GM18858 (cell line): Measurements from ENCODE around the gene A2M.

ENCODE experiments used
- ATAC-seq: cut with Tn5 transposase; IDR thresholded peaks from one replicate; pipeline ENCODE4 v1.9.1; 2021; ENCODE audit not compliant: unreplicated experiment

The A2M gene

GRCh38 chr12:9122091-9122609, 6.4 kb upstream of the A2M start:
- no peak for ATAC-seq

GRCh38 chr12:9120487-9121184, 4.9 kb upstream of the A2M start:
- ATAC-seq, result no peak

GRCh38 chr12:9118158-9118557, 2.4 kb upstream of the A2M start:
- no peak for ATAC-seq

- no peak for ATAC-seq
These were observed 773 bp downstream of the A2M start for GRCh38 chr12:9114946-9115345.

- no peak for ATAC-seq
These were observed 1.8 kb downstream of the A2M start for GRCh38 chr12:9113987-9114309.

GRCh38 chr12:9113296-9113986, 2.3 kb downstream of the A2M start:
- no peak for ATAC-seq

- no peak for ATAC-seq
These were observed 3.5 kb downstream of the A2M start for GRCh38 chr12:9112076-9112853.

- ATAC-seq, result no peak
These were observed 4.2 kb downstream of the A2M start for GRCh38 chr12:9111525-9111924.

- ATAC-seq, result no peak
These were observed 5.8 kb downstream of the A2M start for GRCh38 chr12:9109737-9110491.

- no peak for ATAC-seq
These were observed 6.6 kb downstream of the A2M start for GRCh38 chr12:9109213-9109522.

- ATAC-seq, result no peak
These were observed 7.1 kb downstream of the A2M start for GRCh38 chr12:9108504-9109212.

GRCh38 chr12:9107542-9107873, 8.2 kb downstream of the A2M start:
- no peak for ATAC-seq

- no peak for ATAC-seq
These were observed 8.8 kb downstream of the A2M start for GRCh38 chr12:9106610-9107541.

GRCh38 chr12:9106067-9106466, 9.7 kb downstream of the A2M start:
- no peak for ATAC-seq

- ATAC-seq, result no peak
These were observed 10.8 kb downstream of the A2M start for GRCh38 chr12:9104767-9105423.

- no peak for ATAC-seq
These were observed 11.6 kb downstream of the A2M start for GRCh38 chr12:9104087-9104486.

GRCh38 chr12:9103050-9103849, 12.5 kb downstream of the A2M start:
- ATAC-seq, result no peak

- ATAC-seq, result no peak
These were observed 14.6 kb downstream of the A2M start for GRCh38 chr12:9101018-9101687.
